D721Med (cell line): ENCODE data around the gene GPR153.

Source experiments
- DNase-seq: peaks from one replicate; pipeline ENCODE4 v3.0.0; 2011; ENCODE audit warnings: low spot score; ENCODE audit not compliant: insufficient read length
- FAIRE-seq: peaks from 2 replicates; lab custom pipeline; 2011; peaks lifted over from hg19 to GRCh38; lab: Jason Lieb, UNC
- TF ChIP-seq, protein P1 (sequence below): IDR thresholded peaks from 2 replicates; pipeline ENCODE4 v1.5.1; 2012; ENCODE audit warnings: mild to moderate bottlenecking, control low read depth; ENCODE audit not compliant: insufficient read depth; ENCODE audit errors: missing control alignments

Gene GPR153

DNA sequence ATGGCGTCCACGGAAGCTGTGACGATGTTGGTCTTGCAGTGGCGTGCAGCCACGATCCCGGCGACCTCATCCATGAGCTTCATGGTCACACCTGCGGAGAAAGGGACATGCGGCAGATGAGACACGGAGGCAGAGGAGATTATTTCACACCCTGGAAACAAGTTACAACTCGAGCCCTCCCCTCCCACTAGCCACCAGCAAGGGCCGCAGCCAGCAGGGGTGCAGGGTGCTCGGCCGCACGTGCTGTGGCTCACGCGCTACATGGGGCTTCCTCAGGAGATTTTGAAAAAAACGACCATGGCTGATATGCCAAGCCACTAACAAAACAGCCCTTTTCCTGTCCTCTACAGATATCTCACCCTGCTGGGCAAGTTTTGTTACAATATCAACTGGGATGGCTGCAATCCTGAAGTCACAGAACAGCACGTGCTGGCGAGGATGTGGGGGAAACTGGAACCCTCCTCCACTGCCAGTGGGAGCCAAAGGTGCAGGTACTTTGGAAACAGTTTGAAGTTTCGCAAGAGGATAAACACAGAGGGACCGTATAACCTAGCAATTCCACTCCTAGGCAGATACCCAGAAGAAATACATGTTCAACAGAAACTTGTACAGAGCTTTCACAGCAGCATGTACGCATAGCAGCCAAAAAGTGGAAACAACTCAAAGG is 34.1 kb upstream of the GPR153 start:
- DNase-seq (no peak), FAIRE-seq (no peak)
- TF ChIP-seq, protein P1, sequence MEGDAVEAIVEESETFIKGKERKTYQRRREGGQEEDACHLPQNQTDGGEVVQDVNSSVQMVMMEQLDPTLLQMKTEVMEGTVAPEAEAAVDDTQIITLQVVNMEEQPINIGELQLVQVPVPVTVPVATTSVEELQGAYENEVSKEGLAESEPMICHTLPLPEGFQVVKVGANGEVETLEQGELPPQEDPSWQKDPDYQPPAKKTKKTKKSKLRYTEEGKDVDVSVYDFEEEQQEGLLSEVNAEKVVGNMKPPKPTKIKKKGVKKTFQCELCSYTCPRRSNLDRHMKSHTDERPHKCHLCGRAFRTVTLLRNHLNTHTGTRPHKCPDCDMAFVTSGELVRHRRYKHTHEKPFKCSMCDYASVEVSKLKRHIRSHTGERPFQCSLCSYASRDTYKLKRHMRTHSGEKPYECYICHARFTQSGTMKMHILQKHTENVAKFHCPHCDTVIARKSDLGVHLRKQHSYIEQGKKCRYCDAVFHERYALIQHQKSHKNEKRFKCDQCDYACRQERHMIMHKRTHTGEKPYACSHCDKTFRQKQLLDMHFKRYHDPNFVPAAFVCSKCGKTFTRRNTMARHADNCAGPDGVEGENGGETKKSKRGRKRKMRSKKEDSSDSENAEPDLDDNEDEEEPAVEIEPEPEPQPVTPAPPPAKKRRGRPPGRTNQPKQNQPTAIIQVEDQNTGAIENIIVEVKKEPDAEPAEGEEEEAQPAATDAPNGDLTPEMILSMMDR, result no peak

GRCh38 chr1:6294080-6294889 is 33.4 kb upstream of the GPR153 start:
- FAIRE-seq (no peak), DNase-seq (no peak)
- TF ChIP-seq, protein P1, result no peak

DNA sequence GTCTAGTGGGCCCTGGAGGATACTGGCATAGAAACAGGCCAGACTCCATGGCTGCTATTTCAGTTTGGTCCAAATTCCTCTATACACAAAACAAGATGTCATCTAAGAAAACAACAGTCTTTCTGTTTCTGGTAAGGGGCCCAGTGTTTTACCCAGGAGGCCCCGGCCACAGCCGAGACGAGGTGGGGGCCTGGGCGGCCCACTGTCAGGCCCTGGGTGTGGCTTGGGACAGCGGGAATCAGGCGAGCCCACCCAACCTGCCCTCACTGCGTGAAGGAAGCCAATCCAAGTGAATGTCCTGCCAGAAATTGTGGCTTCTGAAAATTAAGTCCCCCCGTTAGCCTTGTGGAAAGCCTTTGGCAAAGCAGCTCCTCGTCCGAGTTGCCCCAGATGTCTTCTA is 31.2 kb upstream of the GPR153 start:
- FAIRE-seq (no peak), DNase-seq (no peak)
- TF ChIP-seq, protein P1, result no peak

DNA sequence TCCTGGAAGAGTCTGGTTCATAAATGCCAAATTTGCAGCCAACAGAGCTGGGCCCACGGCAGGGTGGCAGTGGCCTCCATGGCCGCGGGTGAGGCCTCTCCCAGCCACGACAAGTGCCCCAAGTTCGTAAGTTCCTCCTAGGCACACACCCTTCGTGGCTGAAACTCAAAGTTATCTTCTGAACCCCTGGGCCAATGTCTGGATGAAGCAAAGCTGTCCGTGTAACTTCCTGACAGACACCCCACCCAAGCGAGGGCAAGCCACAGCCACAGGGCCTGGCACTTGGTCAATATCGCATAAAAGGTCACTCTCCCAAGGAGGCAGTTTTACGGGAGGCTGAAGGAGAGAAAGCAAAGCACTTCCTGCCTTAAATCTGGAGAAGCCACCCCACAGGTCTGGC is 27.8 kb upstream of the GPR153 start:
- TF ChIP-seq, protein P1, result no peak
- no peak for FAIRE-seq
- no peak for DNase-seq

DNA sequence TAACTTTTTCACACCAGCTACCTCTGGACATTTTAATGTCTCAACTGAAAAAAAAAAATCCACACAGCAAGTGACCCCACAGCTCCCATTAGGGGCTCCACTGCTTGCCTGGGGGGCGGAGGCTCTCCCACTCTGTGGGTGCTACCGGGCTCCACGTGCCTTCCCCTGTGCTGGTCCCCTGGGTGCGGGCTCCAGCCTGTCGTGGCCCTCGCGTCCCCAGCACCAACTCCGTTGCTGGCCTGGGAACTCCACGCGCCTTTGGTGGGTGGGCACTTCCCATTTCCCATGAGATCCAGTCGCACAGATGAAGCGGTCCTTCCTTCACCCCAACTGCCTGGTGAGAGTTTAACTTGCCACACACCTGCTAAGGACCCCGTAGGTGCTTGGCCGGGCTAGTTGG is 27.1 kb upstream of the GPR153 start:
- no peak for FAIRE-seq
- DNase-seq, result no peak
- TF ChIP-seq, protein P1, result no peak

- TF ChIP-seq, protein P1, result no peak
- no peak for FAIRE-seq
Measured at GRCh38 chr1:6287431-6287886, 26.6 kb upstream of the GPR153 start.

GRCh38 chr1:6287029-6287428 is 26.1 kb upstream of the GPR153 start:
- TF ChIP-seq, protein P1, result no peak
- DNase-seq, result no peak
- no peak for FAIRE-seq

More at GRCh38 chr1:6287431-6287886, 26.6 kb upstream of the GPR153 start:
- DNase-seq, result no peak
